HG02840 (cell line): ENCODE results near the gene COQ9.
A peak's percentile ranks its signal among the peaks of the same experiment; 100 is the strongest.
"Not testable (repeated sequence)": the region's sequence is repeated elsewhere in the genome, so short reads cannot be mapped to it uniquely, and the experiment has no call there.

ENCODE experiments used
- ATAC-seq: cut with Tn5 transposase; IDR thresholded peaks from one replicate; pipeline ENCODE4 v1.9.1; 2021; ENCODE audit warnings: mild to moderate bottlenecking, moderate library complexity, moderate number of reproducible peaks; ENCODE audit not compliant: unreplicated experiment, low FRiP score

The COQ9 gene

GRCh38 chr16:57484515-57485005 lies 37.3 kb downstream of the COQ9 start:
- ATAC-seq: no peak

GRCh38 chr16:57485091-57485915 lies 38.0 kb downstream of the COQ9 start:
- no peak for ATAC-seq

- ATAC-seq: peak; percentile 65
Measured at GRCh38 chr16:57485916-57486857, 38.9 kb downstream of the COQ9 start, which contains the start of gene DOK4. TSS of gene DOK4 (minus strand) at chr16:57486493. CDS start at chr16:57479507, 6,986 bp downstream.

GRCh38 chr16:57486858-57487834 lies 39.9 kb downstream of the COQ9 start:
- ATAC-seq: no peak

GRCh38 chr16:57489229-57489628 lies 42.0 kb downstream of the COQ9 start:
- ATAC-seq: no peak

- ATAC-seq: no peak
Measured at GRCh38 chr16:57493767-57494166, 46.5 kb downstream of the COQ9 start.

GRCh38 chr16:57497121-57497520 lies 49.8 kb downstream of the COQ9 start:
- ATAC-seq: no peak

- ATAC-seq: no peak
Measured at GRCh38 chr16:57498031-57498430, 50.8 kb downstream of the COQ9 start.

- not testable (repeated sequence) for ATAC-seq
Measured at GRCh38 chr16:57499941-57500340, 52.7 kb downstream of the COQ9 start.

- no peak for ATAC-seq
Measured at GRCh38 chr16:57500578-57501111, 53.4 kb downstream of the COQ9 start.

GRCh38 chr16:57501492-57501891 lies 54.2 kb downstream of the COQ9 start:
- no peak for ATAC-seq

- no peak for ATAC-seq
Measured at GRCh38 chr16:57502048-57502775, 54.9 kb downstream of the COQ9 start.

GRCh38 chr16:57503366-57503765 lies 56.1 kb downstream of the COQ9 start:
- no peak for ATAC-seq

- no peak for ATAC-seq
Measured at GRCh38 chr16:57504001-57504400, 56.7 kb downstream of the COQ9 start.

GRCh38 chr16:57504491-57504890 lies 57.2 kb downstream of the COQ9 start:
- ATAC-seq: no peak

- no peak for ATAC-seq
Measured at GRCh38 chr16:57505169-57505568, 57.9 kb downstream of the COQ9 start.

- ATAC-seq: no peak
Measured at GRCh38 chr16:57507136-57508034, 60.1 kb downstream of the COQ9 start.

GRCh38 chr16:57508035-57508425 lies 60.8 kb downstream of the COQ9 start:
- ATAC-seq: no peak
